Testis (tissue), 2 donors: Measurements from ENCODE around the gene ZNF445.

ENCODE experiments used
- POLR2A ChIP-seq: fragments of 450-650 bp; IDR thresholded peaks from one replicate; pipeline ENCODE4 v1.6.1; 2017; ENCODE audit warnings: antibody characterized with exemption, mild to moderate bottlenecking, moderate library complexity
- TF ChIP-seq, protein P1 (sequence below), 3 experiments: fragments of 450-650 bp in 2 of 3; fragments of 200-600 bp in 1 of 3; sonication (generic) in 1 of 3; IDR thresholded peaks; one replicate each; pipeline ENCODE4 v1.5.1; 2016 to 2019; ENCODE audit warnings: antibody characterized with exemption in 3 of 3, mild to moderate bottlenecking in 2 of 3, moderate library complexity in 1 of 3

DNA sequence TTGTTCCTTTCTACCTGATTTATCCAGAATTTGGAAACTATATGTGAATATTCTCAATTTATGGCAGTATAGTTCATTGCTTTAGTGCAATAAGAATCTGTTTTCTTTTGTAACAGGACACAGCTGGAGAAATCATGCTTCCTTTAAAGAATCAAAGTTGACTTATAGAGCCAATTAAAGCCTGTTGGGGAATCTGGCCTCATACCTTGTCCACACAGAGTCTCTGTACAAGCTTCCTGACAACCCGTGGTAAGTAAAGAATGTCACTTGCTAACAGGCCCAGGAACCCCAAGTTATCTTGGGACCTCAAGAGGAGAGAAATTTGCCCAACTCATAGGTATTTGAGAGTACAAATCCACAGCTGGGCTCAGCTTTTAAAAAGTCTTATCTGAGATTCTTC, 10.2 kb downstream of the ZNF445 start:
- TF ChIP-seq POLR2A = no peak
- TF ChIP-seq, protein P1, sequence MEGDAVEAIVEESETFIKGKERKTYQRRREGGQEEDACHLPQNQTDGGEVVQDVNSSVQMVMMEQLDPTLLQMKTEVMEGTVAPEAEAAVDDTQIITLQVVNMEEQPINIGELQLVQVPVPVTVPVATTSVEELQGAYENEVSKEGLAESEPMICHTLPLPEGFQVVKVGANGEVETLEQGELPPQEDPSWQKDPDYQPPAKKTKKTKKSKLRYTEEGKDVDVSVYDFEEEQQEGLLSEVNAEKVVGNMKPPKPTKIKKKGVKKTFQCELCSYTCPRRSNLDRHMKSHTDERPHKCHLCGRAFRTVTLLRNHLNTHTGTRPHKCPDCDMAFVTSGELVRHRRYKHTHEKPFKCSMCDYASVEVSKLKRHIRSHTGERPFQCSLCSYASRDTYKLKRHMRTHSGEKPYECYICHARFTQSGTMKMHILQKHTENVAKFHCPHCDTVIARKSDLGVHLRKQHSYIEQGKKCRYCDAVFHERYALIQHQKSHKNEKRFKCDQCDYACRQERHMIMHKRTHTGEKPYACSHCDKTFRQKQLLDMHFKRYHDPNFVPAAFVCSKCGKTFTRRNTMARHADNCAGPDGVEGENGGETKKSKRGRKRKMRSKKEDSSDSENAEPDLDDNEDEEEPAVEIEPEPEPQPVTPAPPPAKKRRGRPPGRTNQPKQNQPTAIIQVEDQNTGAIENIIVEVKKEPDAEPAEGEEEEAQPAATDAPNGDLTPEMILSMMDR (IDR thresholded peaks at IDR 0.05) = no peak
